ENCODE data around the gene GAST.
"Not testable (repeated sequence)": the region's sequence is repeated elsewhere in the genome, so short reads cannot be mapped to it uniquely, and the experiment has no call there.

Gene GAST

GRCh38 chr17:41711669-41712400 lies at the start of gene GAST:
Gene GAST, plus strand, starts transcription at chr17:41712331. Its CDS starts 3,106 bp downstream, at chr17:41715437.
- DNase-seq = no peak

DNA sequence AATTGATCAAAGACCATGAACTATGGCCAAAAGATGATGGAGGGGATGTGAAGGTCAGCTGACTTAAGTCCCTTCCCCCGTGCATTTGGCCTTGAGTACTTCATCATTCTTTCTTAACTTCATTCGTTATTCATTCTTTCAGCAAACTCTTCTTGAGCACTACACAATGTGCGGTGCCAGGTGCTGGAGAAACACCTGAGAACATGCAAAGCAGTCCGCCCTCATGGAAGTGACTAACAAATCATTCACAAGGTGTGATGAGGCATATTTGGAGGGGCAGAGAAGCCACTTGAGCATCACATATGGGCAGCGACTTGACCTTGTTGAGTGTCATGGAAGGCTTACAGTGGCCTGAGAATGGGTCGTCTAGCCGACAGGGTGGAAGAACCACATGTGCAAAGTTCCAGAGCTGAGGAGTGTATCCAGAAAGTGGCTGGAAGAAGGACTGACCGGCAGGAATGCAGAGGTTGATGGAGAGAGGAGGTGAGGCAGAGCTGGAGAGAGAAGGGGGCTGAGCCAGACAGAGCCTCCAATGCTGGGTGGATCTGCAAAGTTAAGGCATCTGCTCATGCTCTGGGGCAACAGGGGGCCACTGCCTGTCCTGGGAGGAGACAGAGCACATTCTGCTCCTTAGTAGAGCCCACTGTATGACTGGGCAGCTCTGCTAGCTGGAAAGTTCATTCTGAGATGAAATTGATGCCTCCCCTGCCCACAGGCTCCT lies 48.5 kb upstream of the GAST start:
- no peak for DNase-seq

DNA sequence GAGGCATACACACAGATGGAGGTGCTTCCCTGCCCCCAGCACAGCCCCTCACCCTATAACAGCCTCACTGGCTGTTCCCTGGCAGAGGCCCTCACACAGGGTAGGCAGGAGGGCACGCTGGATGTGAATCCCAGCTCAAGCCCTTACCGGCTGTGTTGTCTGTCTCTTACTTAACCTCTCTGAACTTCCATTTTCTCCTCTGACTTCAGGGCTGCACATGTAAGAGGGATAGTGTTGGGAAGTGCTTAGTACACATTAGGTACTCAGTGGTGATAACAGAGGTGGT lies 48.0 kb upstream of the GAST start:
- no peak for DNase-seq

DNA sequence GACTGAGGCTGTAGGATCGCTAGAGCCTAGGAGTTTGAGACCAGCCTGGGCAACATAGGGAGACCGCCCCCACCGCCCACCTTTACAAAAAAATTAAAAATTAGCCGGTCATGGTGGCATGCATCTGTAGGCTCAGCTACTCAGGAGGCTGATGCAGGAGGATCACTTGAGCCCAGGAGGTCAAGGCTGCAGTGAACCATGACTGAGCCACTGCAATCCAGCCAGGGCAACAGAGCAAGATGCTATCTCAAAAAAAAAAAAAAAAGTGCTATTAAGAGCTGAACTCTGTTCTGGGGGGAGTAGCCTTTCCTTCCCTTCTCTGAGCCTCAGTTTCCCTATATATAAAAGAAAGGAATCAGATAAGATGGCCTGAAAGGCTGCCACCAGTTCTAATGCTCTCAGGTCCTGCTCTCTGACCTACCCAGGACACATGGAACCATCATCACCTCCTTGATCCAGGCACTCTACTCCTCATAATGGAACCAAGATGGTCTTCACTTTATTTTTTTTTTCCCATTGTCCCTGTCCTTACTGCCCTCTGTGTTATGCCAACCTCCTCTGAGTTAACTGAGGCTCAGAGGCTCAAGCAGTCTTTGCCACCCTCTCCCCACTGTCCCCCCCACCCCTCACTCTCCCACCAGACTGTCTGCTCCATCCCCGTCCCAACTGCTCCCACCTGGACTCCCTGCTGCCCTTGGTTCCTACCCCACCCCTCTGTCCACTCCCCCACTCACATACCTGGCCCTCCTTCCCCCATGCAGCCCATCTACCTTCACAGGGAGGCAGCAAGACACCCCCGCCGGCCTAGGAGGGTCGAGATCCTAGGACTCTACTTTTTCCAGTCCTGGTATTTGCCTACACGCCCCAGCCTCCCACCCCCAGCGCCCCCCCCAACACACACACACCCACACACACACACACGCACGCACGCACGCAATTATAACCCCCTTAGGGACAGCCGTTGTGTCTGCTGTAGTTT lies 47.3 kb upstream of the GAST start:
- DNase-seq = no peak

DNA sequence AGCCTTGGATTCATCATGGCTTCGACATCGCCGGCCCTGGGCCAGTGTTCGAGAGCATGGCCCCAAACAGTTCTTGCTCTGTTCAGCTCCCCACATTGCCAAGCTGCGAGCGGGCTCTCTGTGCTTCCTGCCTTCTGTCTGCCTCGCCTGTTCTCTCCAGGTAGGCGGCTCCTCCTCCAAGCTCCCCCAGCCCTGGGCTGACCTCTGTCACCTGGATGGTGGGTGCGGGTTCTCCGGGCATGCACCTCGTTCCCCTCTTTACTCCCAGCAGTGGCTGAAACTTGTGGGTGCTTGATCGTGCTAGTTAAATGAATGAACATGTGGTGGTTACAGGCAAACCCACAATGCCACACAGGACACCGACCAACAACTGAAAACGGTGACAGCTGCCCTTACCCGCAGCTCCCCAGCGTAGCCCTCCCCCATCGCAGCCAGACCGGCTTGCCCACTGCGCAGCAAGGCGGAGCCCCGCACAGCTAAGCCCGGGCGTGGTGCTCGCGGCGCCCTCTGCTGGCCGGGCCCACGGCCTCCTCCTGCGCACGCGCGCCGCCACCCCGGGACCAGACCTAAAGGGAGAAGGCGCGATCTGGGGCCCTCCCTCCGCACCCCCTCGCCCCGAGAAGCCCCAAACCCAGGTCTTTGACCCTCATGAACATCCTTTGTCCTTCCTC lies 46.4 kb upstream of the GAST start:
- DNase-seq = peak; percentile 87

GRCh38 chr17:41666237-41666641 lies 45.9 kb upstream of the GAST start:
- DNase-seq = peak; percentile 87

DNA sequence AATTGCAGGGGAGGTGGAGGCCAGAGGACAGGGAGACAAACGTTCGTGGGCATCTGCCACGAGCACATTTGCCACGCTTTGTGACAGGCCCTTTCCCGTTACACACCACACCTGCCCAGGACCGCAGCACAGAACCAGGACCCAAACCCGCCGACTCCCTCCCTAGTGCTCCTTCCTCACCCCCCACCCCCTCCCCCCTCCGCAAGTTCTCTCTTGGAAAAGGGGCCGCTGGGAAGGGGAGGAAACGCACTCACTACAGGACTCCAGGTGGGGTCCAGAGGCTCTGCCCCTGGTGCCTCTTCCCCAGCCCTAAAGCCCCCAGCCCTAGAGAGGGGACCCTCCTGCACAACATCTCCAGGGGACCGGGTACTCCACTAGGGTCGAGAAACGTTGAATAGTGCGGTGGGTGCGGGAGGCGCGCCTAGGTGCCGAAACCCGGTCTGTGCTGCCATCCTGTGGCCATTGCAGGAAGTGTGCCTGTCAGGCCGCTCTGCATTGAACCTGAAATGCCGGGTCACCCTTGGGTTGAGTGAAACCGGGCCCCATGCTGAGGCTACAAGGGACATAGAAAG lies 45.3 kb upstream of the GAST start:
- peak; percentile 74 for DNase-seq

- no peak for DNase-seq
Measured at GRCh38 chr17:41667280-41668041, 44.7 kb upstream of the GAST start.

DNA sequence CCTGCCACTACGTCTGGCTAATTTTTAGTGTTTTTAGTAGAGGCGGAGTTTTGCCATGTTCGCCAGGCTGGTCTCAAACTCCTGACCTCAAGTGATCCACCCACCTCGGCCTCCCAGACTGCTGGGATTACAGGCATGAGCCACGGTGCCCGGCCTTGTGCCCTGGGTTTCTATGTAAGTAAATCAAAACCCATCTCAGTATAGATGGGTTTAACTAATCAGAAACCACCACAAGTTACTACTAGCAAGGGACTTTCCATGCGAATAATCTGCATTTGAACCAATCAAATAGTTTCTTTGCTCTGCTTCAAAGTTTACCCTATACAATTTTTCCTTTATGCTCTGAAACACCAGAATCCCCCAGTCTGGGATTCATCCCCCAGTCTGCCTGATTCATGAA lies 40.0 kb upstream of the GAST start:
- no peak for DNase-seq

DNA sequence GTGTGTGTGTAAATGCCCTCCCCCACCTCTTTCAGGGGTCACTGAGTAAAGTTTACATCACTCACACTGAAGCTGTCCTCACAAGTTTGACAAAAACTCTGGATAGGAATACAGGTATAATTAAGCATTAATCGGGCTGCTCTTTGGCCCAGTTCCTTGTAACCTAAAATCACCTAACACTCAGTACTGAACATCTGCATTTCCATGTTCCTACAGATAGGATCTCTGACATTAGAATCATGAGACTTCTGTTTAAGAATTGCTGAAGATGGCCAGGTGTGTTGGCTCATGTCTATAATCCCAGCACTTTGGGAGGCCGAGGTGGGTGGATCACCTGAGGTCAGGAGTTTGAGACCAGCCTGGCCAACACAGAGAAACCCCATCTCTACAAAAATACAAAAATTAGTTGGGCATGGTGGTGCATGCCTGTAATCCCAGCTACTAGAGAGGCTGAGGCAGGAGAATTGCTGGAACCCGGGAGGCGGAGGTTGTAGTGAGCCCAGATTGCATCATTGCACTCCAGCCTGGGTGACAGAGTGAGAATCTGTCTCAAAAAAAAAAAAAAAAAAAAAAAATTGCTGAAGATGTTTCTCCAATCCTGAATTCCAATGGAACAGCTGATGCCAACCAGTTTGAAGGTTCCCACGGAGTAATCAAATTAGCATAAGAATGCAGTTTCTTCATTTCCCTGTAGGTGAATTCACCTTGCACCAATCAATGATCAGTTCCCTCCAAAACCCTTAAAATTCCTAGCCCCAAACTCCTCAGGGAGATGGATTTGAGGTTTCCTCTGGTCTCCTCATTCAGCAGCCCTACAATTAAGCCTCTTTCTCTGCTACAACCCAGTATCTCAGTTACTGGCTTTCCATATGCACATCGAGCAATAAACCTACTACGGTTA lies 36.7 kb upstream of the GAST start:
- not testable (repeated sequence) for DNase-seq

DNA sequence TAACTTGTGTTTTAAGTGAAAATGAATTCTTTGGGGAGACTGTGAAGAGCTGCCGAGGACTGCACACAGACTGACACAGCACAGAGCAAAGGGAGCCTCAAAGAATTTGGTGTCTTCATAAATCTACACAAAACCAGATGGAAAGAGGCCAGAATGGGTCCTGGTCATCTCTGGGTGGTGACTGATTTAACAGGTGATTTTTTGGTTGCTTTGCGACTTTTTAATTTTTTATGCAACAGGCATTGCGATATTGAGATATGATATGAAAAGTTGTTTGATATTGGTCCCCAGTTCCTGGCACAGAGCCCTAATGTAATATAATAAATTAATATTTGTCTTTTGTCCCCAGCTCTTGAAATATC lies 36.1 kb upstream of the GAST start:
- DNase-seq = no peak

- DNase-seq = no peak
Measured at GRCh38 chr17:41678411-41678906, 33.7 kb upstream of the GAST start.

GRCh38 chr17:41678907-41679739 lies 33.0 kb upstream of the GAST start:
- no peak for DNase-seq

GRCh38 chr17:41679740-41680425 lies 32.2 kb upstream of the GAST start:
- no peak for DNase-seq

GRCh38 chr17:41680426-41681040 lies 31.6 kb upstream of the GAST start:
- peak; percentile 59 for DNase-seq

DNA sequence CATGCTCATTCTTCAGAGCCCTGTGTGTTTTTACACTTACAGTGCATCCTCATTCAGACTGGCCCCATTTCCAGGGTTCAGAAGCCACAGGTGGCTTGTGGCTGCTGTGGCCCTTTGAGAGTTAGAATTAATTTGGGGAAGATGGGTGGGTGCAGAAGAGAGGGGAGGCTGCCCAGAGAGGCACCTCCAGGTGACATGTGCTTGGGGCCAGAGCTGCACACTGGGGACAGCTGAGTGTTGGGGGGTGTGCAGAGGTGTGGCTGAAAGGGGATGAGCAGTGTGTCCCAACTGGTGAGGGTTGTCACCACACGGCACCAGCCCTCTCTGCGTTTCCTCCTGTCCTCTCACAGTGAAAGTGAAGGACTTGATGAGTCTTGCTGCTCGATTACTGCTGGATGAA lies 30.4 kb upstream of the GAST start:
- no peak for DNase-seq

DNA sequence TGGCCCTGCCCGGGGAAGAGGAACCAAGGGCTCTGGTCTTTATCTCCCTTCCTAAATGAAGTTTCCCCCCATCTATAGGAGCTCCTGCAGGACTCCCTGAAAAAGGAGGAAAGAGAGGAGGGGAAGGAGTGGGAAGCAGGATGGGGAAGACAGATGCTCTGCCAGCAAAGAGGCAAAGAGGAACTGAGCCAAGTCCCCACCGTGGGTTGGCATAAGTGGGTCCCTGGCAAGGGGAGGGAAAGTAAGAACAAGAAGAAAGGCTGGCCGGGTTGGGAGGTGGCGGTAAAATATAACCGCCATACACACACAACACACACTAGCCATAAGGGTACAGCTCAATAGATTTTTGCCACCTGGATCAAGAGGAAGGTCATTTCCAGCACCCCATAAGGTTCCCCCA lies 29.5 kb upstream of the GAST start:
- DNase-seq = no peak

DNA sequence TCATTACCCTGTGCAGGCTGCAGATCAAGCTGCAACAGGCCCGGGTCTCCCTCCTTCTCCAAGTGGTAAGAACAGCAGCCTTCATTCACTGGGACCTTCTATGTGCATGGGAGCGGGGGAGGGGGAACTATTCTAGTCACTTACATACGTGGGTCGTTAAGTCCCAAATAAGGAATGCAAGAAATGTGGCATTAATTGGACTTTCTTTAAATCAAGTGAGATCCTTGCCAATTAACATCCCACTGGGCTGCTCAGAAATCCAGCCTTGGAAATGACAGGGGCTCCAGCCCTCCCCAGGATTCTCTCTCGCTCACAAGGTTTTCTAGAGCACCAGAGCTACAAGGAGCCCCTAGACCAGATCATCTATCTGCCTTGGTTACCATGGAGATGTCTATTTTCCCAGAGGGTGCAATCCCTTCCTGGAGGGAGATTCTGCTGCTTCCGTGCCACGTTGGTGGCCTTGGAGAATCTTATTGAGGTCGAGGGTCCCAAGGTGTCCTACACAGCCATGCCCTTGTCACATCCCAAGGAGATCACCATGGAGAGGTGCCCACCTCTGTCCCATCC lies 28.6 kb upstream of the GAST start:
- DNase-seq = no peak
